Measurements from ENCODE around the gene FBXO8. TPM values are rescaled to one million over a fixed set of nuclear protein-coding genes. Genes with fewer than 3 reads are reported as not detected.

The FBXO8 gene
- total RNA-seq, 1 experiment from 2014 or later: 8.9 TPM

DNA sequence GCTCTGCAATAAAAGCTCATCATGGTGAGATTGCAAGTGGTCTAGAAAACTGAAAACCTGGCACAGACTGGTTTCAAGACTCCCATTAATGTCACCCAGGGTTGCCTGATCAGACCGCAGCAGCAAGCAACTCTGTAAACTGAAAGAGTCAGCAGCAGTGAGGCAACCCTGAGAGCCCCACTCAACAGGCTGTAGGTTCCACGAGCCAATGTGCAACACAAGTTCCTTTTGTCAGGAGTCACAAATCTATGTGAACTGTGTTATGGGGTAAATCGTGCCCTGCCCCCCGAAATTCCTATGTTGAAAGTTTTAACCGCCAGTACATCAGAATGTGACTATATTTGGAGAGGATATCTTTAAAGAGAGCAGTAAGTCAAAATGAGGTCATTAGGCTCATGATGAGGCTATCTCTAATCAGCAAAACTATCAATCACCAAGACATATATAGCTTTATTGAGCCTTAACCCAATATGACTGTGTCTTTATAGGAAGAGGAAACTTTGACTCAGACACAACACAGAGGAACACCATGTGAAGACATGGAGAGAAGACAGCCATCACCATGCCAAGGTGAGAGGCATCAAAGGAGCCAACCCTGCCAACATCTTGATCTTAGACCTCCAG, 94.0 kb downstream of the FBXO8 start:
- H2AK5ac ChIP-seq (ENCODE audit: insufficient read length, low read length): no peak overlapping the region
- DNase-seq: no peak
- no peaks in the 10 kb centered on the region for H3K27me3 ChIP-seq (ENCODE audit: insufficient read depth, low read length)
- no peaks in the 10 kb centered on the region for H3K23me2 ChIP-seq (ENCODE audit: insufficient read length, low read depth, low read length, poor library complexity, severe bottlenecking)
- Mint-ChIP-seq H3K27me3 (ENCODE audit: low read depth) (peaks cover 4% of the 10 kb centered on the region; the same call in 1 of the 2 replicates), H3K27ac (no peak overlapping the region), H3K4me1 (no peaks in the 10 kb centered on the region), H3K9me3 (no peaks in the 10 kb centered on the region), H3K36me3 (ENCODE audit: insufficient read depth in 1 of 3, low read depth in 3 of 3) (peaks cover 0 to under 1% (median 0%) of the 10 kb centered on the region in 3 experiments; a peak in 1 of 7 replicates), H3K4me3 (no peak overlapping the region)
- H3K23ac ChIP-seq (ENCODE audit: insufficient read length, low read depth, low read length): no peak overlapping the region
- no peaks in the 10 kb centered on the region for H3K79me1 ChIP-seq (ENCODE audit: insufficient read depth, low read depth, low read length, poor library complexity, severe bottlenecking)
- WGBS (ENCODE audit: extremely low coverage, insufficient read length, low lambda C conversion rate): no CpG with 5 or more reads among the region's 5 CpGs
- H4K5ac ChIP-seq (ENCODE audit: insufficient read length, low read depth, low read length): no peak overlapping the region
- no peak overlapping the region for H3K14ac ChIP-seq (ENCODE audit: insufficient read depth, low read length)
- no peaks in the 10 kb centered on the region for H3K79me2 ChIP-seq (ENCODE audit: insufficient read depth, low read length)
- H2BK15ac ChIP-seq (ENCODE audit: low read depth, low read length): no peak overlapping the region
- no peak overlapping the region for H2BK5ac ChIP-seq (ENCODE audit: insufficient read length, low read length)
- H2BK120ac ChIP-seq (ENCODE audit: low read depth, low read length, poor library complexity, severe bottlenecking): no peak overlapping the region
- no peak overlapping the region for H4K91ac ChIP-seq (ENCODE audit: insufficient read length, low read depth, low read length)
- no peaks in the 10 kb centered on the region for H3K4me1 ChIP-seq (ENCODE audit: insufficient read depth, low read length)
- H4K8ac ChIP-seq (replicated peaks; ENCODE audit: insufficient read length, low read depth, low read length): no peak overlapping the region
- H2AFZ ChIP-seq (ENCODE audit: low read length): no peak overlapping the region
- no peak overlapping the region for H2BK12ac ChIP-seq (ENCODE audit: insufficient read length, low read depth, low read length)
- no peak overlapping the region for H2BK20ac ChIP-seq (ENCODE audit: low read depth, low read length, poor library complexity, severe bottlenecking)
- no peak overlapping the region for H3K4ac ChIP-seq (ENCODE audit: low read depth, low read length)
- no peaks in the 10 kb centered on the region for H3K9me3 ChIP-seq (ENCODE audit: control insufficient read depth, low read depth, low read length)
- no peak overlapping the region for H3K4me2 ChIP-seq (ENCODE audit: insufficient read depth, insufficient read length, low read length)
- no peak overlapping the region for H3K9ac ChIP-seq (ENCODE audit: extremely low read depth, insufficient read length, low read length)
- H3K27ac ChIP-seq (ENCODE audit: insufficient read length, low read depth, low read length): no peak overlapping the region
- H3T11ph ChIP-seq (ENCODE audit: low read length): no peak overlapping the region
- TF ChIP-seq, protein P1, sequence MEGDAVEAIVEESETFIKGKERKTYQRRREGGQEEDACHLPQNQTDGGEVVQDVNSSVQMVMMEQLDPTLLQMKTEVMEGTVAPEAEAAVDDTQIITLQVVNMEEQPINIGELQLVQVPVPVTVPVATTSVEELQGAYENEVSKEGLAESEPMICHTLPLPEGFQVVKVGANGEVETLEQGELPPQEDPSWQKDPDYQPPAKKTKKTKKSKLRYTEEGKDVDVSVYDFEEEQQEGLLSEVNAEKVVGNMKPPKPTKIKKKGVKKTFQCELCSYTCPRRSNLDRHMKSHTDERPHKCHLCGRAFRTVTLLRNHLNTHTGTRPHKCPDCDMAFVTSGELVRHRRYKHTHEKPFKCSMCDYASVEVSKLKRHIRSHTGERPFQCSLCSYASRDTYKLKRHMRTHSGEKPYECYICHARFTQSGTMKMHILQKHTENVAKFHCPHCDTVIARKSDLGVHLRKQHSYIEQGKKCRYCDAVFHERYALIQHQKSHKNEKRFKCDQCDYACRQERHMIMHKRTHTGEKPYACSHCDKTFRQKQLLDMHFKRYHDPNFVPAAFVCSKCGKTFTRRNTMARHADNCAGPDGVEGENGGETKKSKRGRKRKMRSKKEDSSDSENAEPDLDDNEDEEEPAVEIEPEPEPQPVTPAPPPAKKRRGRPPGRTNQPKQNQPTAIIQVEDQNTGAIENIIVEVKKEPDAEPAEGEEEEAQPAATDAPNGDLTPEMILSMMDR (conservative IDR thresholded peaks at IDR 0.05): no peak
- no peaks in the 10 kb centered on the region for H4K20me1 ChIP-seq (ENCODE audit: control insufficient read depth, insufficient read depth, insufficient read length)
- H3K18ac ChIP-seq (ENCODE audit: insufficient read length, low read depth, low read length): no peak overlapping the region
- H3K56ac ChIP-seq (ENCODE audit: insufficient read length, low read depth, low read length): no peak overlapping the region

Other genes starting within 250 kb of the FBXO8 start
- gene CEP44, start 244 bp upstream of the FBXO8 start, total RNA-seq (2021): 15.3 and 16.5 TPM in 2 replicates
- 16.8 and 22.5 TPM in 2 replicates for gene HPGD, start 238.8 kb upstream of the FBXO8 start, total RNA-seq (2021)